ENCODE measurements around the gene TMEM254. TPM values are rescaled to one million over a fixed set of nuclear protein-coding genes. Genes with fewer than 3 reads are reported as not detected.
A peak's percentile ranks its signal among the peaks of the same experiment; 100 is the strongest.

Gene TMEM254
- total RNA-seq, 6 experiments from 2014 or later = 18.1 to 33.7 (median 30.8) TPM

- H3K27ac ChIP-seq = peak overlapping the region; percentile 69 to 92 (median 84)
- ATAC-seq (no peak), DNase-seq (no peak)
- H3K4me1 ChIP-seq = peaks cover 0 to 7% (median 4%) of the 10 kb centered on the region in 4 donors
- 50% methylated on average over 13 of the region's 14 CpGs for WGBS (ENCODE audit: insufficient coverage, low coverage, low lambda C conversion rate, missing lambda C conversion rate)
- H3K27me3 ChIP-seq = no peaks in the 10 kb centered on the region
- no peaks in the 10 kb centered on the region for H3K9me3 ChIP-seq
- intact Hi-C loops (cut with DNase I) = no loop called here
- TF ChIP-seq POLR2A (IDR thresholded peaks at IDR 0.05) (no peak), CTCF (IDR thresholded peaks at IDR 0.05) (no peak)
- H3K36me3 ChIP-seq = no peaks in the 10 kb centered on the region
- H3K4me3 ChIP-seq = peak overlapping the region; percentile 71 to 77 (median 71)
Observed at GRCh38 chr10:80077869-80078447, 507 bp upstream of the TMEM254 start.

GRCh38 chr10:80079312-80079719, 851 bp downstream of the TMEM254 start:
- H3K4me1 ChIP-seq = peaks cover 0 to 7% (median 4%) of the 10 kb centered on the region in 4 donors
- peak overlapping the region; percentile 69 to 92 (median 84) for H3K27ac ChIP-seq
- peak overlapping the region; percentile 71 to 77 (median 71) for H3K4me3 ChIP-seq
- no peaks in the 10 kb centered on the region for H3K27me3 ChIP-seq
- H3K9me3 ChIP-seq = no peaks in the 10 kb centered on the region
- ATAC-seq = no peak
- intact Hi-C loops (cut with DNase I) = no loop called here
- DNase-seq = no peak
- H3K36me3 ChIP-seq = no peaks in the 10 kb centered on the region
- TF ChIP-seq POLR2A (IDR thresholded peaks at IDR 0.05) (no peak), CTCF (IDR thresholded peaks at IDR 0.05) (no peak)
- 3% methylated on average over 12 of the region's 12 CpGs for WGBS (ENCODE audit: insufficient coverage, low coverage, low lambda C conversion rate, missing lambda C conversion rate)

- no peaks in the 10 kb centered on the region for H3K36me3 ChIP-seq
- intact Hi-C loops (cut with DNase I) = no loop called here
- DNase-seq (no peak), ATAC-seq (no peak)
- peaks cover 0 to 7% (median 4%) of the 10 kb centered on the region in 4 donors for H3K4me1 ChIP-seq
- no peak overlapping the region for H3K27ac ChIP-seq
- 85% methylated on average over 9 of the region's 9 CpGs for WGBS (ENCODE audit: insufficient coverage, low coverage, low lambda C conversion rate, missing lambda C conversion rate)
- no peak for TF ChIP-seq POLR2A (IDR thresholded peaks at IDR 0.05)
- TF ChIP-seq CTCF (IDR thresholded peaks at IDR 0.05) = no peak
- H3K4me3 ChIP-seq = no peak overlapping the region
- no peaks in the 10 kb centered on the region for H3K9me3 ChIP-seq
- H3K27me3 ChIP-seq = no peaks in the 10 kb centered on the region
Observed at GRCh38 chr10:80081026-80081425, 2.6 kb downstream of the TMEM254 start.

GRCh38 chr10:80081801-80082750, 3.6 kb downstream of the TMEM254 start:
- no peak for DNase-seq
- ATAC-seq = no peak
- TF ChIP-seq POLR2A (IDR thresholded peaks at IDR 0.05) = no peak
- TF ChIP-seq CTCF (IDR thresholded peaks at IDR 0.05) = no peak
- H3K4me3 ChIP-seq = no peak overlapping the region
- intact Hi-C loops (cut with DNase I) = no loop called here
- H3K4me1 ChIP-seq = peaks cover 0 to 7% (median 4%) of the 10 kb centered on the region in 4 donors
- no peaks in the 10 kb centered on the region for H3K27me3 ChIP-seq
- no peaks in the 10 kb centered on the region for H3K36me3 ChIP-seq
- no peaks in the 10 kb centered on the region for H3K9me3 ChIP-seq
- WGBS (ENCODE audit: insufficient coverage, low coverage, low lambda C conversion rate, missing lambda C conversion rate) = 40% methylated on average over 5 of the region's 5 CpGs
- H3K27ac ChIP-seq = no peak overlapping the region

Measured in right lobe of liver (tissue), 6 donors.